GM18861 (cell line): ENCODE data around the gene ARID1B.

Experiments
- ATAC-seq: cut with Tn5 transposase; IDR thresholded peaks from one replicate; pipeline ENCODE4 v1.9.1; 2021; ENCODE audit not compliant: unreplicated experiment

The ARID1B gene

DNA sequence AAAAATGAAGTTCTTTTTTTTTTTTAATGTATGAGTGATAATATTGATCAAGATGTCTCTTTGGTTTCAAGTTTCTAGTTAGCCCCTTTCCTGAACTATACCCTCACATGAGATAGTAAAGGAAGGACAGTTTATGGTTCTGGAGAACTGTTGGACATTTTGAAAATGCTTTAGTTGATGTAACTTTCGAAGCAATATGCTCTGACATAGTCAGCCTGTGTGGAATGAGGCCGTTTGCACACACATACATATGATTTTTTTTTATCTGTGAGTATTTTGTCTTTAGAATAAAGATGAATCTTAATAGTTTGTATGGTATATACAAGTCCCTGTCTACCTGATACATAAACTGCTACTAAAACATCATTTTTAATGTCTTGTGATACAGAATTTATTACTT, 177.0 kb downstream of the ARID1B start:
- no peak for ATAC-seq

DNA sequence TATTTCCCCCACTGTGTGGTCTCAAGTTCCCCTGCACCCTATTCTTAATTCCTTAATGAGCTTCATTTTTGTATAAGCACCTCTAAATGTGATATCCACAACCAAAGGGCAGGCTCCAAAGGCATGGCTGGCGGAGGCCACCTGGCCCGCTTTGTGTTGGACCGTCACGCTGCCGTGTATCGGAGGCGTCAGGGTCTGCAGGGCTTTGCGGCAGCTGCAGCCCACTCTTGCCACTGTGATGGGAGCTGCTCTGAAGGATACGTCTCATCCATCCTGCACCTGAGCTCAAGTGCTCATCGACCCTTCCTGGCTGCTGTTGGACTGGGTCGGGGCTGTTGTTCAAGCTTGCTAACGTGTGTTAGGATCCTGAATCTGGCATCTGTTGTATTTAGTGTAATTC, 177.6 kb downstream of the ARID1B start:
- no peak for ATAC-seq

DNA sequence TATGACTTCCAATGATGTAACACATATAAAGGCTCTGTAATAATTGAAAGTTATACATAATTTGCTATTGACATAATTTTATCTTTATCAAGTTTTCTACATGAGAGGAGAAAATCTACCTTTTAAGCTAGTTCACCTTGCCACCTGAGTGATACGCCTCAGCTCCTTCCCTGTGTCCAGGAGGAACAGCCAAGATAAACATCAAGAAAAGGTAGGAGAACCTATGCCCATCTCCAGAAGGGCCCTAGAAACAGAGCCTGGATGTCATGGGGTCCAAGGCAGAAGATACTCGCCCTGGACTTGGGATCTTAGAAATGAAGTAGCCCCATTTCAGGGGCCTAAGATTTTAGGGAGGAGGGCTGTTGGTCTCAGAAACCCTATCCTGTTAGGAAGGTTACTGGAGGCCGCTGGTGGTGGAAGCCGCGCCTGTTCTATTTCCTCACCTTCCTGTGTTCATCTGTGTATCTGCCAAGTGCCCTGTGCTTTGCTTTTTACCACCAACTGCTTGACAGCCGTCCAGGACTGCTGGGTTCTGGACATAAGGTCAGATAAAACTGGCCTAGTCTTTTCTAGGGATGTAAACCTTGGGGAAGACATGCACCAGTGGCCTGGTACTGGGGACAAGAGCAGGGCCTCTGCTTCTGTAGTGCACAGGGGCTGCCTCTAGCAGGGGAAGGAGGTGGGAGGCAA, 178.5 kb downstream of the ARID1B start:
- no peak for ATAC-seq

DNA sequence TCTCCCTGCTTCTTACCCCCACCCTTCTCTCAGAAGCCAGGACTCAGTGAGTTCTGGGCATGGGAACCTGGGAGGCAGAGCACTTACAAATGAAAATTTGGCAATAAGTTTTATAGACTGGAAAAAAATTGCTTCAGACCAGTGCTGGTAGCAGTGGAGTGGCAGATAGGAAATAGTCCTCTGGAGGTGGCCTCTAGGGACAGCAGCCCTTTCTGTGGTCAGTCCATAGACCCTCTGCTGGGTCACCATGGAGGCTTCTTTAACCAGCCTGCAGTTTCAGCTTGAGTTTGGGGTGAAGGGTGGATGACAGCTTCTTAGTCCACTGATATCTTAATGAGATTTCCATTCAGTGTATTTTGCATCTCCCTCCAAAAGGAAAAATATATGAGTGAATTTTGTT, 179.1 kb downstream of the ARID1B start:
- ATAC-seq, result no peak

DNA sequence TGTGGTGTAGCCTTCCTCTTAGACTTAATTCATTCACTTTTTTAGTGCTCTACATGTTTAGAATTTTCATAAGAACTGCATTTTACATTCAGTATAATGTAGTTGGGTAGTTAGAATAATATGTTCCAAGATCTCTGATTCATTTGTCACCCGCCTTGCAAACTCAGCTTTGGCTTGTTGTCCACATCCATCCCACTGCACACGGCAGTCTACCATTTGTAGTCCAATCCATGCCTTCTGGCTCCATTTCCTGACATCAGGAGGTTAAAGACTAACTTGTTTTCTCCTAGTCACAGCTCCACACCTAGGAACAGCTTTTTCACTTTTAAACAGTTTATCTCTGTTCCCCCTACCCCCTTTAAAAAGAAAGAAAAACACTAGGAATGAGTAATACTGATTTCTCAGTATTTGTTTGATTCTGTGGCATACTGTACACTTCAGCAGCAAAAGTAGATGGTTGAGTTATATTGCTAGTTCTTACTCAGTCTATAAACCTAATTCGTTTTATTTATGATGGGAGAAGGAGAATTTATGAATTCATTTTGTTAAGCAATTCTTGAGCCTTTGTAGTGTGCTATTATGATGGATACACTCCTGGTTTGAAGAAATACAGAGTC, 180.9 kb downstream of the ARID1B start:
- peak; percentile 78 for ATAC-seq

DNA sequence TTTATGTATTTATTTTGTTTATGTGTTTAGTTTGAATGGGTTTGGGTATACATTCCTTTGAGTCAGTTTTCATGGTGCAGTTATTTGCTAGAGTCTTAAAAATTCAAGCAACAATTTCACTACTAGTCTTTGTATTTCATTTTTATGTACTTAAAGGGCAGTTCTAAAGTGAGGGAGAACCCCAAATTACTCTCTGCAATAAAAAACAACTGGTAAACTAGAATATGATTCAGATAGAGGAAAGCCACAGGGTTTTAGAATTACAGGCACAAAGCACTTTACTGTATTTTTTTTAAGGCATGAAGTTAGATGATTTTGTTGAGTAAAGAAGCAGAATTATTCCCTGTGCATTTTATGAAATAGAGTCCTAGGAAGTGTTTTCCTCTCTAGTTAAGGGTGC, 183.3 kb downstream of the ARID1B start:
- ATAC-seq, result no peak

DNA sequence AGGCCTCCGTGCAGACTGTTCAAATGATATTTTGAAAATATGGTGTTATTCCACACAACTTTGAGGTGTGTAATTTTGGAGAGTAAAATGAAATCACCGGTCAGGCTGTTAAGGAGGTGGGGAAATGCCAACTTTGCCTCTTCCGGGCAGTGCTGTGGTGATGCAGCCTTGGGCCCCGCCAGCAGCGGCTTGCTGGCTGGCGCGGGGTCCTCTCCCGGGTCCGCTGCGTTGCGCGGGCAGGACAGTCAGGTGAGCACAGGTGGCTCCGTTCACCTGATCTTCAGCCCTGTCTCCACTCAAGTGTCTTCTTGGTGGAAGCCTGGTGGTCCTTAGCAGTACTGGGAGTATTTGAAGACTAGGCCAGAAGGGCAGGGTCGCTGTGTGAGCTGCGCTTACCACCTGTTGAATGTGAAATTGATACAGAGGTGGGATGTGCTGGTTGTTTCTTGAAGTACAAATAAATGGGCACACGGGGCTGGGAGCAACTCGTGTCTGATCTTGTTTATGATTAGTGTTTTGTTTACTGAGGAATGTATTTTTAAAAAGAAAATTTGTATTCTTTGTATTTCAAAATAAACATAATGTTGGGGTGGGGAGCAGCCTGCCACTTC, 184.2 kb downstream of the ARID1B start:
- ATAC-seq, result no peak

DNA sequence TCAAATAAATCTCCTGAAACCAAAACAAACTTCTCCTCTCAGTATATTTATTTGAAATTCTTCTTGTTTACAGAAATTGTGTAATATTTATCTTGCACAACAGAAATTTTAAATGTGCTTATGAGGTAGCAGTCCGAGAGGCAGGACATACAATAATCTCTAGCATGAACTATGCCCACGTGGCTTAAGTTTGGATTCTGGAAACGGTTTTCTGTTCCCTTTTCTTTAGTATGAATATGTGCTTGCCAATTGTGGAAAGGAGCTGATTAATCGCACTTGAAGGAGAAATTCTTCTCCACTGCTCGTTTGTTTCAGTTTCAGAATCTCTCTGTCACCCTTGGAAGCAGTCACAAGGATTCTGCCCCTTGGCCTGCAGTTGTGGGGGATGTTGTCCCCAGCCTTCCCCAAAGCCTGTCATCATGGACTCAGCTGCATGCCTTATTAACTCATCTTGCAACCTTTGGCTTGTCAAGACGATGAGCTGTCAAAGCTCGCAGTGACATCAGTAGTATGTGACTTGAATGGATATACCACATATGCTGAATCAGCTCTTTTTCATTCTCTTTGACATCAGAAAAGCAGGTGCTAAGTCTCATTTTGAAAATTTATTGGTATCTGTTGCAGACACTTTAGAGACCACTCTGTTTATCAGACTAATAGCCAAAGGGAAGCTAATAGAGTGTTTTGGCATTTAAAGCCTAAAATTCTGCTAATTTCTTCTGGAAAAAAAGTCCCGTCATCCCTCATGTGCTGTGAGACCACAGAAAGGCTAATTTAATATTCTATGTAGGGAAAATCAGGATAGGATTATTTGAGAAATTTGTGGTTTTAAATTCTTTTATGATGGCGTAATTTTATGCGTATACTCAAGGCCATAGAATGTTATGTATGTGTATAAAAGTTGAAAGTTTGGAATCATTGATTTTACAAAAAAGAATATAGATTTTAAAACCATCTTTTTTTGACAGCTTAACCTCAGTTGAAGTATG, 186.8 kb downstream of the ARID1B start:
- ATAC-seq, result no peak

DNA sequence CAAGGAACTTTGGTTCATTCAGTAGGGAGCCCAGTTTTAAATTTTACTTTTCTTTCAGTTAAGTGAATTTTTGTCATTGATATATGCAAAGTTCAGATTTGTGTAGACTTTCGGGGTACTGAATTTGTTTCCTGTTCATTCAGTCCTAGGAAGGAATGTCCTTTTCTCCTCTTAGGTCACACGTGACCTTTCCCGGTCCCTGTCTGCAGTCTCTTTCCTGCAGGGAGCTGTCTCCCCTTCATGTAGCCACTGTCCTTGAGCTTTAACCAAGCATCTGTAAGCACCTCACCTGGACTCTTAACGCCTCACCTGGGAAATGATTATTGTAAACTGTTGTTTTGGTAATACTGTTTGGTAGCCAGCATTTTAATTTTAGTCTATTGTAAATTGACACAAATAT, 190.7 kb downstream of the ARID1B start:
- no peak for ATAC-seq

DNA sequence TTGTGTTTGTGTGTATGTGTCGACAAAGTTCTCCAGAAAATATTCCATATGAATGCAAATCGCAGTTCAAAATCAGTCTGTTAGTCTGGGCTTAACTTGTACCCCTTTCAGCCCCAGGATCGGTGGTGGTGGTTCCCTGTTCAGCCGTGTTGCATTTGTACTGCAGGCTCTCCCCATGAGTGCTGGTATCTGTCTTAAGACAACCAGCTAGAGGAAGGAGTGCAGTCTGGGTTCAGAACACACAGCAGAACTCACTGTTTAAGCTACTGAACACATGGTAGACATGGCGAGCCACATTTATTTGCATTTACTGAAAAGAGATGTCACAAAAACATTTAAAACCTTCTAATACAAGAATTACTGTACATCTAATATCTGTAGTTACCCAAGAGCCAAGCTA, 192.1 kb downstream of the ARID1B start:
- ATAC-seq, result no peak

DNA sequence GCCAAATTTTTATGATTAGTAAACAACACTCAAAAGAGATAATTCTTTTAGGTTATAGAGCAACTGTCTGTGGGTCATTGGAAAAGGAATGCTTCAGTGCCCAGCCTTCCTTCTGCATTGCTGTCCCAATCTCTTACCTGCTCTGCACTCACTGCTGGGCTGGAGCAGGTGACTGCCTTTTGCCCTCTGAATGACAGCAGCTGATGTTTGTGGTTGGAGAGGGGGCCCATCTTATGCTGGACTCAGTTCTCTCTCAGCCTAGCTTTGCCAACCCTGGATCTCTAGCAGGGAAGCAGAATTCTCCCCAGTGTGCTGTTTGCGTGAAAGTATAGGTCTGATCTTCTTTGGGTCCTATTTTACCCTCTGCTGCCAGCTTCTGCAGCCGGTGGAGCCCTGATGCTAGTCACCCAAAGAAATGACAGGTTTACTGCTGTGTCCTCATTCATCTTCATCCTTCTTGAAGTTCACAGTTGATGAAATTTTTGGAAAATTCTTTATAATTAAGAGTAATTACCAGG, 193.5 kb downstream of the ARID1B start:
- ATAC-seq, result no peak

DNA sequence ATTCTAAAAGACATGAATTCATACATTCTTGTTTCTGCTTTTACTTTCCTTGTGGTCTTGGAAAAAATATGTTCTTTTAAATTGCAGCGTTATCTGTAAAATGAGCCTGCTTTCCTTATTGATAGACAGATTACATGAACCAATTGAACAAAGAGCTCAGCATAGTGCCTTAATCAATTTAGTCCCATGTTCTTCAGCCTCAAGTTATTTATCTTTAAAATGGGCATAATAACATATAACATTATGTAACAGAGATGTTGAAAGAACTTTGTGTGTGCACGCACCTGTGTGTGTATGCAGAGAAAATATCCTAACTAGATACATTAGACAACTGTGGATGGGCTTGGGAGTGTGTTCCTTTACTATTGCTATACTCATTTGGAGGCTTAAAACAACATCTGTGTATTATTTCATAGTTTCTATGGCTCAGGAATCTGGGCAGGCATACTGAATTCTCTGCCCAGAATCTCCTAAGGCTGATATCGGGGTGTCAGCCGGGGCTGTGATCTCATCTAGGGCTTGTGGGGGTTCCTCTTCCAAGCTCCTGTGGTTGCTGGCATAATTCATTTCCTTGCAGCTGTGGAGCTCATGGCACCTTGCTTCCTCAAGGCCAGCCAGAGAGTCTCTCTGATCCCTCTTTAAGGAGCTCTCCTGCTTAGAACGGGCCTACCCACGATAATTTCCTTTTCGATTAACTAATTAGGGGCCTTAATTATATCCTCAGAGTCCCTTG, 194.1 kb downstream of the ARID1B start:
- ATAC-seq, result no peak

DNA sequence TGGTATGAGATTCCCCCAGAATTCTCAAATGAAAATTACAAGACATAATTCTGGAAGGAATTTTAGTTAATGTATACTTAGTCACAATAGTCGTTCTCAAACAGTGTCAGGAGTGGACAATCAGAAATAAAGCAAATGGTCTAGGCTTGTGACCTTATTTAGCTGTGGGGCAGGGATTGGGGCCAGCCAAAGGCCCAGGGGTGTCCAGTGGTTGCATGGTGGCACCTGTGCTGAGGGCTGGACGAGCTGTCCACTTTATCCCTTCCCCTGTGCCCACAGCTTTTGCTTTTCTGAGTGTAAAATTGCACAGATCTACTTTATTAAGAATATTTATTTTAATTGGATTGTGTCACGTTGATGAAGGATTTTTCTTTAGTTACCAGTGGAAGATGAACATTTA, 195.0 kb downstream of the ARID1B start:
- no peak for ATAC-seq

DNA sequence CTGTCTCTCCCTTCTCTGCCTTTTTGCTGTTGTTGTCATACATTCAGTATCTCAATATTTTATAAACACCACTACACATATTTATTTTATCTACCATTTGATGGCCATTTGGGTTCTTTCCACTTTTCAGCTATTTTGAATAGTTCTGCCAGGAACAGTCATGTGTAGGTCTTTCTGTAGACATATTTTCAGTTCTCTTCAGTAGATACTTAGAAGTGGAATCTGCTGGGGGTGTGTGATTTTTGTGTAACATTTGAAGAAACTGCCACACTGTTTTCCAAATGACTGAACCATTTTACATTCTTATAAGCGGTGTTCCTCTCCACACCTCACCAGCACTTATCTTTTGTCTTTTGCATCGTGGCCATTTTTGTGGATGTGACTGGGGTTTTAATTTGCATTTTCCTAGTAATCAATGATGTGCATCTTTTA, 197.7 kb downstream of the ARID1B start:
- no peak for ATAC-seq

DNA sequence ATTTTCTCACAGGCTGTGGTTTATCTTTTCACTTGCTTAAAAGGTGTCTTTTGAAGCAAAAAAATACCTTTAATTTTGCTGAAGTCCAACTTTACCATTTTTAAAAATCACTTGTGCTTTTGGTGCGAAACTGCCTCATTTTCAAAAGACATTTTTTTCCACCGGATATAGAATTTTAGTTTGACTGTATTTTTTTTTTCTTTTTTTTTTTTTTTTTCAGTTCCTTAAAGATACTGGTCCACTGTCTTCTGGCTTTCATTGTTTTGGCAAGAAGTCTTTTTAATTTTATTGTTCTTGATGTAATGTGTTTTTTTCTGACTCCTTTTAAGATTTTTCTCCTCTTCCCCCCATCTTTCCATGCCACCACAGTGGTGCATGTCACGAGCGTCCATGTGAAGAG, 198.2 kb downstream of the ARID1B start:
- no peak for ATAC-seq

DNA sequence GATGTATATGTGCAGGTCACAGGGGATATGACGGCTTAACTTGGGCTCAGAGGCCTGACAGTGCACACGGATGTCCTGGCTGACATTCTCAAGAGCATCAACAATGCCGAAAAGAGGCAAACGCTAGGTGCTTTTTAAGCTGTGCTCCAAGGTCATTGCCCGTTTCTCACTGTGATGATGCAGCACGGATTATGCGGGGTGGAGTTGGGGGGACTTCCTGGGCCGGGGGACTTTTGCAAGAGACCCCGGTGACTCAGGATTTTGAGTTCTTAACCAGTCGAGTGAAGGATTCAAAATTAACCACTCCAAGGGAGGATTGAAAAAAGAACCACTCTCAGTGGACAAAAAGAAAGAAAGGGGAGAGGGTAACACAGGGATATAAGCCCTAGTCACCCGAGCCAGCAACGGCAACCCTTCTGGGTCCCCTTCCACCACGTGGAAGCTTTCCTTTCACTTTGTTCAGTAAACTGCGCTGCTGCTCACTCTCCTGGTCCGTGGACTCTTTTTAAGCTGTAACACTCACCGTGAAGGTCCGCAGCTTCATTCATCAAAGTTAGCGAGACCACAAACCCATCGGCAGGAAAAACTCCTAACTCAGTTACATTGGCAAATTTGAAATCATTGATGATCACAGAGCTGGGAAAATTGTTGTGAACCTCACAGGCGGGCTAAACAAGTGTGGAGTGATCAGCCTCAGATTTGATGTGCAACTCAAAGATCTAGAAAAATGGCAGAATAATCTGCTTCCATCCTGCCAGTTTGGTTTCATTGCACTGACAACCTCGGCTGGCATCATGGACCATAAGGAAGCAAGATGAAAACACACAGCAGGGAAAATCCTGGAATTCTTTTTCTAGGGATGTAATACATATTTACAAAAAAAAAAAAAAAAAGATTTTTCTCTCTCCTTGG, 199.3 kb downstream of the ARID1B start:
- ATAC-seq, result no peak

DNA sequence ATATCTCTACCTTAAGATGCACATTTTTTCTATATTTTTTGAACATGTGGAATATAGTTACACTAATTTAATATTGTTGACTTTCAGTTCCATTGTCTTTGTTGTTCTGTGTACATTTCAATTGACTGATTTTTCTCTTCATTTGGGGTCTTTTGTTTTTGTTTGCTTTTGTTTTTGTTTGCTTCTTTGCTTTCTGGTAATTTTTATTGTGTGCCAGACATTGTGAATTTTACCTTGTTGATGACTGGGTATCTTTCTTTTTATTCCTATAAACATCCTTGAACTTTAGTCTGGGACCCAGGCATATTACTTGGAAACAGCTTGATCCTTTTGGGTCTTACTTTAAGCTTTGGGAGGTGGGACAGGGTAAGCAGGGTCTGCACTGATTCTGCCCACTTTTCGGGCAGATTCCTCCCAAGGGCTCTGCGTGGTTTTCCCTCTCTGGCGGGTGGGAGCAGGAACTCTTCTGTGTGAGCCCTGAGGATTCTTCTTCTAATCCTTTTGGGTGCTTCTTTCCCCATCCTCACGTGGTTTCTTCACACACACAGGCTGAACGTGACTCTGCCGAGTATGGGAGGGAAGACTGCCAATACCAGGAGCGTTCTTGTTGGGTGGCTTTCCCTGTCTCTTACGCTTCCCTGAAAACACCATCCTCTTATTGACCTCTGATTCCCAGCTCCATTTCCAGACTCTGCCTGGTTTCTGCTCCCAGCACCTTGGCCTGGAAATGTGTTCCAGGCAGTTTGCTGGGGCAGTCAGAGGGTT, 200.5 kb downstream of the ARID1B start:
- ATAC-seq, result no peak

DNA sequence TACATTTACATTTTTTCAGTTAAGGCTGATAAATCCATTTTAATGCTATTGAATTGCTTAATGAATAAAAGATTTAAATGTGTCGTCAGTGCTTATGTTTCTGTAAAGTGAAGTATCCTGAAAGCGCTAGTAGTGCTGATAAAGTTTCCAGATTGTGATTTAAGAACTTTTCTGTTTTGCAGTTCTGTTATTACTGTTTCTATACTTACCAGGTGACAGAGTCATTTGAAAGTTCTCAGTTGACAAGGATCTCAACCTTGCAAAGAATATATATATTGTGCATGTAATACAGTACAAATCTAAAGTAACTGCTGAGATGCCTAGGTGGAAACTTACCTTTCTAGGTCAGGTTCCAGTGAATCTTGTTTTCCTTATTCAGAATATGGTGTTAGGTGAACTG, 201.8 kb downstream of the ARID1B start:
- ATAC-seq, result no peak

DNA sequence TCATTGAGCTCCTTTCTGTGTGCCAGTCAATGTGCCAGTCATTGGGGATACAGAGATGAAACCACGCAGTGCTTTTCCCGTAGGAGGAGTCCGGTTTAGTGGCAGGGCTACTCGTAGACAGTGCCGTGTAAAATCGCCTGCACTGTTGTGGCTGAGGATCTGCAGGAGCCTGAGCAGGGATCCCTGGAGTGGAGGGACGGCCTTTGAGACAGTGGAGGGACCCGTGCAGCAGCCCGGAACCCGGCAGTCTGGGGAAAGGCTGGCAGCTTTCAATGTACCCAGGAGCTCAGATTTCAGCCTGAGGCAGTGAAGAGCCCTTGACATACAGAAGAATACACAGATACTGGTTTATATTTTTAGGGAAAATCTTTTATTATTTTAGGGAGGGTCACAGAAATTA, 203.3 kb downstream of the ARID1B start:
- no peak for ATAC-seq
